Measurements from ENCODE around the gene NPR3. TPM values are rescaled to one million over a fixed set of nuclear protein-coding genes. Genes with fewer than 3 reads are reported as not detected.

NPR3 gene
- total RNA-seq, 4 donors from 2014 or later = 7.6 to 51.2 (median 20.6) TPM

- DNase-seq = no peak
- no peaks in the 10 kb centered on the region for H3K9me3 ChIP-seq
- intact Hi-C loops (cut with DNase I; ENCODE audit: low total_unique reads) = no loop called here
- no peaks in the 10 kb centered on the region for H3K4me1 ChIP-seq
- no peak for TF ChIP-seq CTCF (IDR thresholded peaks at IDR 0.05)
- TF ChIP-seq POLR2A (IDR thresholded peaks at IDR 0.05) = no peak
- H3K27me3 ChIP-seq = no peaks in the 10 kb centered on the region
- no peak overlapping the region for H3K27ac ChIP-seq
- H3K36me3 ChIP-seq = no peaks in the 10 kb centered on the region
- no peak overlapping the region for H3K4me3 ChIP-seq
These were observed 24.2 kb upstream of the NPR3 start for GRCh38 chr5:32686799-32687498.

- no peak for DNase-seq
- H3K27ac ChIP-seq = no peak overlapping the region
- no peaks in the 10 kb centered on the region for H3K4me1 ChIP-seq
- H3K9me3 ChIP-seq = no peaks in the 10 kb centered on the region
- no peak for TF ChIP-seq POLR2A (IDR thresholded peaks at IDR 0.05)
- no peak for TF ChIP-seq CTCF (IDR thresholded peaks at IDR 0.05)
- no peaks in the 10 kb centered on the region for H3K36me3 ChIP-seq
- H3K27me3 ChIP-seq = no peaks in the 10 kb centered on the region
- no peak overlapping the region for H3K4me3 ChIP-seq
- intact Hi-C loops (cut with DNase I; ENCODE audit: low total_unique reads) = no loop called here
These were observed 23.7 kb upstream of the NPR3 start for GRCh38 chr5:32687499-32687831.

- no peaks in the 10 kb centered on the region for H3K27me3 ChIP-seq
- intact Hi-C loops (cut with DNase I; ENCODE audit: low total_unique reads) = no loop called here
- no peaks in the 10 kb centered on the region for H3K9me3 ChIP-seq
- H3K27ac ChIP-seq = no peak overlapping the region
- no peaks in the 10 kb centered on the region for H3K36me3 ChIP-seq
- TF ChIP-seq CTCF (IDR thresholded peaks at IDR 0.05) = no peak
- TF ChIP-seq POLR2A (IDR thresholded peaks at IDR 0.05) = no peak
- DNase-seq = no peak
- H3K4me3 ChIP-seq = no peak overlapping the region
- H3K4me1 ChIP-seq = no peaks in the 10 kb centered on the region
These were observed 21.0 kb upstream of the NPR3 start for GRCh38 chr5:32690153-32690552.

GRCh38 chr5:32690666-32691065, 20.5 kb upstream of the NPR3 start:
- intact Hi-C loops (cut with DNase I; ENCODE audit: low total_unique reads) = no loop called here

More at GRCh38 chr5:32690666-32691065, 20.5 kb upstream of the NPR3 start:
- Histone ChIP-seq H3K9me3 (no peaks in the 10 kb centered on the region), H3K4me1 (no peaks in the 10 kb centered on the region), H3K27me3 (no peaks in the 10 kb centered on the region), H3K4me3 (no peak overlapping the region), H3K27ac (no peak overlapping the region), H3K36me3 (no peaks in the 10 kb centered on the region)
- no peak for DNase-seq
- TF ChIP-seq CTCF (IDR thresholded peaks at IDR 0.05) (no peak), POLR2A (IDR thresholded peaks at IDR 0.05) (no peak)
